Ecto neural progenitor cell (in vitro differentiated cells): ENCODE measurements around the gene FOXJ2.
A peak's percentile ranks its signal among the peaks of the same experiment; 100 is the strongest.
"Not testable (repeated sequence)": the region's sequence is repeated elsewhere in the genome, so short reads cannot be mapped to it uniquely, and the experiment has no call there.

Source experiments
- DNase-seq: peaks from one replicate; pipeline ENCODE4 v3.0.0-alpha.2; 2018; ENCODE audit warnings: low spot score

Gene FOXJ2

GRCh38 chr12:8030189-8030588 lies 2.3 kb upstream of the FOXJ2 start:
- no peak for DNase-seq

- DNase-seq: not testable (repeated sequence)
Measured at GRCh38 chr12:8031017-8031416, 1.5 kb upstream of the FOXJ2 start.

- DNase-seq: no peak
Measured at GRCh38 chr12:8031872-8032241, 659 bp upstream of the FOXJ2 start.

GRCh38 chr12:8033153-8034044 lies 883 bp downstream of the FOXJ2 start:
- DNase-seq: peak; percentile 69

- no peak for DNase-seq
Measured at GRCh38 chr12:8034802-8035201, 2.3 kb downstream of the FOXJ2 start.

- DNase-seq: no peak
Measured at GRCh38 chr12:8035440-8036010, 3.0 kb downstream of the FOXJ2 start.

- DNase-seq: no peak
Measured at GRCh38 chr12:8036346-8036745, 3.8 kb downstream of the FOXJ2 start.

- no peak for DNase-seq
Measured at GRCh38 chr12:8037046-8037663, 4.6 kb downstream of the FOXJ2 start.

- DNase-seq: no peak
Measured at GRCh38 chr12:8037947-8038346, 5.4 kb downstream of the FOXJ2 start.

GRCh38 chr12:8038659-8039114 lies 6.2 kb downstream of the FOXJ2 start:
- DNase-seq: peak; percentile 75

- no peak for DNase-seq
Measured at GRCh38 chr12:8040791-8041190, 8.3 kb downstream of the FOXJ2 start.

- DNase-seq: peak; percentile 82
Measured at GRCh38 chr12:8045952-8046944, 13.7 kb downstream of the FOXJ2 start.

GRCh38 chr12:8047842-8048241 lies 15.3 kb downstream of the FOXJ2 start:
- DNase-seq: no peak

GRCh38 chr12:8048906-8049305 lies 16.4 kb downstream of the FOXJ2 start:
- DNase-seq: no peak

GRCh38 chr12:8050600-8051250 lies 18.2 kb downstream of the FOXJ2 start:
- peak; percentile 1 for DNase-seq

- DNase-seq: peak; percentile 29
Measured at GRCh38 chr12:8052679-8053078, 20.2 kb downstream of the FOXJ2 start.

GRCh38 chr12:8054816-8055215 lies 22.3 kb downstream of the FOXJ2 start:
- DNase-seq: no peak

- DNase-seq: no peak
Measured at GRCh38 chr12:8057306-8057705, 24.8 kb downstream of the FOXJ2 start.

GRCh38 chr12:8057839-8058238 lies 25.3 kb downstream of the FOXJ2 start:
- DNase-seq: no peak

- no peak for DNase-seq
Measured at GRCh38 chr12:8058506-8058905, 26.0 kb downstream of the FOXJ2 start.

- no peak for DNase-seq
Measured at GRCh38 chr12:8064131-8064530, 31.6 kb downstream of the FOXJ2 start.
